ENCODE measurements around the gene PDE7B.

DNA sequence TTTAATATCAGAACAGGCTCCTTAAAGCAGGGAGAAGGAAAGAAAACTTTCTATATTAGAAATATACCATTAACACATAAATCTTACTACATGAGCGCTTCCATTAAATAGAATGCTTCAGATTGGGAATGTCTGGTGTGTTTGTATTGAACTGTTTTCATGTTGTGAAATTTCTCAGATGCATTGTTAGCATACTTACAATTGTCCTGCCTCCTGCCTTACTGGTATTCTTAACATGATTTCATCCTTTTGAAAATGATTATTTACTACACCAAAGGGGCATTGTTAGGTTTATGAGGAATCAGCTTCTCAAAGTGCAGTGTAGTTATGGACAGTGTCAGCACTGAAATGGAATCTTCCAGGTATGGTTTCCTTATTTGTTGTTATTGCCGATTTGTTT, 253.1 kb downstream of the PDE7B start:
- no peak for TF ChIP-seq POLR2A (IDR thresholded peaks at IDR 0.05)
- TF ChIP-seq, protein P1, sequence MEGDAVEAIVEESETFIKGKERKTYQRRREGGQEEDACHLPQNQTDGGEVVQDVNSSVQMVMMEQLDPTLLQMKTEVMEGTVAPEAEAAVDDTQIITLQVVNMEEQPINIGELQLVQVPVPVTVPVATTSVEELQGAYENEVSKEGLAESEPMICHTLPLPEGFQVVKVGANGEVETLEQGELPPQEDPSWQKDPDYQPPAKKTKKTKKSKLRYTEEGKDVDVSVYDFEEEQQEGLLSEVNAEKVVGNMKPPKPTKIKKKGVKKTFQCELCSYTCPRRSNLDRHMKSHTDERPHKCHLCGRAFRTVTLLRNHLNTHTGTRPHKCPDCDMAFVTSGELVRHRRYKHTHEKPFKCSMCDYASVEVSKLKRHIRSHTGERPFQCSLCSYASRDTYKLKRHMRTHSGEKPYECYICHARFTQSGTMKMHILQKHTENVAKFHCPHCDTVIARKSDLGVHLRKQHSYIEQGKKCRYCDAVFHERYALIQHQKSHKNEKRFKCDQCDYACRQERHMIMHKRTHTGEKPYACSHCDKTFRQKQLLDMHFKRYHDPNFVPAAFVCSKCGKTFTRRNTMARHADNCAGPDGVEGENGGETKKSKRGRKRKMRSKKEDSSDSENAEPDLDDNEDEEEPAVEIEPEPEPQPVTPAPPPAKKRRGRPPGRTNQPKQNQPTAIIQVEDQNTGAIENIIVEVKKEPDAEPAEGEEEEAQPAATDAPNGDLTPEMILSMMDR (IDR thresholded peaks at IDR 0.05), result no peak

All from Peyer's patch (tissue), 4 donors.